Bone marrow (tissue), 2 donors: ENCODE data around the gene C5orf63.
A peak's percentile ranks its signal among the peaks of the same experiment; 100 is the strongest.
"Not testable (repeated sequence)": the region's sequence is repeated elsewhere in the genome, so short reads cannot be mapped to it uniquely, and the experiment has no call there.

Experiments
- DNase-seq, 2 donors: peaks; one replicate each; lab custom pipeline; 2025; lab: John Stamatoyannopoulos, UW

Gene C5orf63

DNA sequence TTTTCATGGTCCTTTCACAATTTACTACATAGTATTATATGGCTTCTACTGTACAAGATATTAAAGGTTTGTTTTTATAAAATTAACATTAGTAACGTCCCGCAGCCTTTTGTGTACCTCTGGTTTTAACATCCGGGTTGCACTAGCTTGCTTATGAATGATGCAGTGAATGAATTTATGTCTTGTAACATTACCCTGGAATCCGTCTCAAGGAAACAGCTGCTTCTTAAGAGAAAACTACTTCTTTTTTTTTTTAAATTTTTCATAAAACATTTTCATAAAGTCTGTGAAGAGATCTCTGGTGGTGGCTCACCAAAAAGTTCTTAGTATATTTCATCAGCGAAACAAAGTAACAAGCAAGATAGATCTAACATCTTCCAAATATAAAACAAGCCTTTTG is 66.6 kb downstream of the C5orf63 start:
- peak in 1 of 2 donors; percentile 48 for DNase-seq

DNA sequence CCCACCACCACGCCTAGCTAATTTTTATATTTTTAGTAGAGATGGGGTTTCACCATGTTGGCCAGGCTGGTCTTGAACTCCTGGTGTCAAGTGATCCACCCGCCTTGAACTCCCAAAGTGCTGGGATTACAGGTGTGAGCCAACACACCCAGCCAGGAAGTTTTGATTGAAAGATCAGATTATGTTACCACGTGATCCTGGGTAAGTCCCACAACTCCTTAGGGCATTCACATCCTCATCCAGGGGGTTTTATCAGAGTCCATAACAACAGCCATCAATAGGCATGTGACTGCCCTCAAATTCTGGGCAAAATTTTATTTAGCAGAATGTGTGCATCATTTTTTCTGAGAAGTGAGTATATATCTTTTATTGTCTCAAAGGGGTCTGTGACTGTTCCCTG is 68.0 kb downstream of the C5orf63 start:
- DNase-seq = not testable (repeated sequence)

DNA sequence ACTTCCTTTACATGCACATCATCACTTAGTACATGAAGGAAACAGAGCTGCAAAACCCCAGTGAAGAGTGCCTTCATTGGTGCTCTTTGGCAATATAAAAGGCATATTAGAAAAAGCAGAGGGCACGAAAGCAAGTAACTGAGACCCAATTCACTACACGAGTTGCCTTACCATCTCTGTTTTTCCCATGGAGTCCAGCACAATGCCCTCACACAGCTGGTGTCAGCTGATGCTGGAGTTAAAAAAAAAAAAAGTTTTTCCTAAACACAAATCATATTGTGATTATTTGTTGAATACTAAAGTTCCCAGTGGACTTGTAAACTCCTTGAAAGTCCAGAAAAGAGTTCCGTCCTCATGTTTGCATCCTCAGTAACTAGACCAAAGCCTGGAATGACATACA is 68.6 kb downstream of the C5orf63 start:
- no peak for DNase-seq

DNA sequence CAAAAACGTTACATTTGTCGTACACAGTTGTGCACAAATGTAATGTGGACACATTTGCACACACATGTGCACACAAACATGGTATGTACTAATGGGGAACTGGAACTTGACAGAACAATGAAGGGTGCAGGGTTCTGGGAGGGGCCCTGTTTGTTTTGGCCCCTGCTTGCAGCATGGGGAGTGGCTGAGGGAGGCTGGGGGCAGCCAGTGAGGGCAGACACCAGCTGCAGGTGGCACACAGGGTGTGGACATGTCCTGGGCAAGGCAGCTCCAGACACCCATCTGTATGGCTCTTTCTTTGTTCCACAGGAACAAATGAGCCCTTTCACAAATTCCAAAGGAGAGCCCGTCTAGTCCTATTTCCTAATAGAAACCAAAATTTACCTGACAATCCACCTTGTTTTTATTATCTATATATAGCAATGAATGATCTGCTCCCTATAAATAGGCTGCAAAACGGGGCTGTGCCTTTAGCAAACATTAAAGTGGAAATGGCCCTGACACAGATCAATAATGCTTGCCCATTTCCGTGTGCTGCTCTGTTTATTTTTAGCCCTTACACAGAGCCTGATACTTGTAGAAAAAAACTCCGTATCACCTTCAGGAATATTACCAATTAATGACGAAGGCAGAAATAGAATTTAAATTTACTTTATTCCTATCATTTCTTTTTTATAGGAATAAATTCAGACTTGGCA is 69.4 kb downstream of the C5orf63 start:
- no peak for DNase-seq

DNA sequence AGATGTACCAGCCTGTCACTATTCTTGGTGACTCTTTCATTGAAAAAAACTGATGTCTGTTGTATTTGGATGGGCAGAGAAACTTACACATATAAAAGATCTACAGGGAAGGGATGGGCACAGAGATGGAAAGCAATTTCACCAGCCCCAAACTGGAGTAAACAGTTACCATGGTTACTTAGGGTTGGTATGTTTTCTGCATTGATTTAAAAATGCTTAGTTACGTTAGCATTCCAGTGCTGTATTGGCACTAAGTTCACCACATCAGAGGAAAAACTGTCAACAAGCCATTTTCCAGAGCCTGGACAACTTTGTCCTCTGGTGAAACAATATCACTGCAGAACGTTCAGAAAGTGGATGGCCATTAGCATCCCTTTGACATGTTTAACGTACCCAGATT is 70.9 kb downstream of the C5orf63 start:
- DNase-seq = no peak

DNA sequence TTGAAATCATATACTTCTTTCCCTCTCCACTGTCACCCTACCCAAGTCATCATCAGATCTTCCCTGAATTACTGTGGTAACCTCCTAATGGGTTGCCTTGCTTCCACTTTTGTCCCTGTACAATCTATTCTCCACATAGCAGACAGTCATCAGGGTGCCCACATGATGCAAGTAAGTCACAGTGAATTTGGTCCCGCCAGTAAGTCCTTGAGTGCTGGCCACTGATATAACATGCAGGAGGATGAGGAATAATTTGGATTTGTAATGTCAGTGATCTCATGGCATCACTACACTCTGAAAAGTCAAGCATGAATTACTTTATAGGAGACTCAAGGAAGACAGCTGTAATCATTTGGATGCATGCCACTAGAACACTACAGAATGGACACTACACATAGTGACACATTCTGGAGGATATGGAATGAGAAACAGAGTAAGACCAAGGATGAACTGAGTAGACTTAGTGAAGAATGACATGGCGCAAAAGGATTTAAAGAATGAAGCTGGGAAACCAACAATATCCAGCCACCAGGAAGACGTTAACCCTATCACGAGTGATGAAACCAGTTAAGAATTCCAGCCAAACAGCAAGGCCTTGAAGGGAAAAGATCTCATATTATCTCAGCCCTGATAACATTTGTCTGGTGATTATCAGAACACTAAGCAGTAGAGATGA is 71.5 kb downstream of the C5orf63 start:
- DNase-seq = no peak
